HG03521 (cell line): ENCODE results near the gene CD200.

Experiments
- ATAC-seq: cut with Tn5 transposase; IDR thresholded peaks from one replicate; pipeline ENCODE4 v1.9.1; 2021; ENCODE audit warnings: mild to moderate bottlenecking, moderate library complexity; ENCODE audit not compliant: unreplicated experiment

Gene CD200

GRCh38 chr3:112333002-112333380 lies at the start of gene CD200:
CD200 (plus strand) TSS chr3:112333156; CDS start chr3:112333213, 57 bp downstream.
- ATAC-seq, result no peak

DNA sequence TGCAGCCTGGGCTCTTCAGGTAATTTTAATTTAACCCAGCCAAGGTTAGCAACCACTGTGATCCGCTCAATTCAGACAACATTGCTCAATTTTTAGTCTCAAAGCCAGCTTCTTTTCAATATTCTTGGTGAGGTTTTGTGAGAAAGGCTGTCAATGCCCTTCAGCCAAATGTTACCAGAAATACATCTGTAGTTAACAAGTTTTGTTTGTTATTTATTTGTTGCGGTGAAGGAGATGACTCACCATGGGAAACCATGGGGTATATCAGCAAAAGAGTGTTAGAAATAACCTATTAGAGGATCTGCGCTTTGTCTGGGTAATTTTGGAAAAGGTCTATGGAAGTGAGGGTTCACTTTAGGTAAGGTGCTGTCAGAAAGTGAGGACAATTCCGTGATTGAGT lies 43.9 kb upstream of the CD200 start:
- no peak for ATAC-seq

DNA sequence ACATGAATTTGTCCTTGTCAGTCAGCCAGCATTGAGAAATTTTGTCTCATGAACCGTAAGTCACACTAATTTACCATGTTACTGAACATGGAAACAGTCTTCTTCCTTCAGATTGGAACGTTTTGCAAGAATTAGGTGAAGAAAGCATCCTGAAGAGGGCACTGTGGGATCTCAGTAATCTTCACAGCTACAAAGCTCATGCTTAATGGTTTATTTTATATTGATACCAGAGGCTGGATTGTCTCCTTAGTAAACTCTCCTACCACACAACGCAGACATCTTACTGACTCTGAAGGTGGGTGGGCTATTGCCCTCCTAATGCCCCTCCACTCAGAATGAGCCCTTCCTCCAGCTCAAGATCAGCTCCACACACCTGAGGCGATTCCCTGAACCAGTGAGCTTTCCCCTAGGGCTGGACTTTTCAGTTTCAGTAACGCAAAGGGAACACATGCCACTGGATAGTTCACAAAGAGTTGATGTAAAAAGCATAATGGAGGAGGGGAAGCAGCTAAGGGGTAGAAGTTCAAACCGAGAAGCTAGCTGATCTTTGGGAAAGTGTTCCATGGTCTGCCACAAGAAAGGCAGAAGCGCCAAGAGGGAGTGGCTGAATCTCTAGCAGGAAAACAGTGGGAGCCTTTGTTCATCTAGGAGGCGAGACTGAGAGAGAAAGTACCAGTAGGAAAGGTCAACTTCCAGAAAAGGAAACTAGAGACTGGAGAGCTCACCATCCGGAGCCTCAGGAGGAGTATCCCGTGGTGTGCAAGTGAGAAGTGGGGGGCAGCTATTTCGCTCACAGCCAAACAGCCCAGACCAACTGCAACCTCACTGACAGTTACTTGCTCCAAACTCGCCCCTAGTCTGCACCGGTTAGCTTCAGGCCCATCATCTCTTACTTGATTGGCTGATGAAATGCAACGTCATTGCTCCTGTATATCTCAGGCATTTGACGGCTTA lies 39.3 kb upstream of the CD200 start, which contains the start of gene SLC9C1:
SLC9C1 (minus strand) TSS at position 849 of the 954 bp plus-strand sequence. CDS start 7,425 bp downstream, outside the sequence.
- no peak for ATAC-seq

- no peak for ATAC-seq
These were observed 35.2 kb upstream of the CD200 start for GRCh38 chr3:112297714-112298113.

DNA sequence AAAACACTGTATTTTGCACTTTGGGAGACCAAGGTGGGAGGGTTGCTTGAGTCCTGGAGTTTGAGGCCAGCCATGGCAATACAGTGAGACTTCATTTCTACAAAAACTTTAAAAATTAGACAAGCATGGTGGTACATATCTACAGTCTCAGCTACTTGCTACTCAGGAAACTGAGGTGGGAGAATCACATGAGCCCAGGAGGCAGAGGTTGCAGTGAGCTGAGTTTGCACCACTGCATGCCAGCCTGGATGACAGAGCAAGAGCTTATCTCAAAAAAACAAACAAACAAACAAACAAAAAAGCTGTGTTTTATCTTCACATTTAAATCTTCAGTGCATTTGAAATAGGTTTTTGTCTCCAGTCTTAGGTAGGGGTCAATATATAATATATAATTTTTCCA lies 34.2 kb upstream of the CD200 start:
- ATAC-seq, result no peak

DNA sequence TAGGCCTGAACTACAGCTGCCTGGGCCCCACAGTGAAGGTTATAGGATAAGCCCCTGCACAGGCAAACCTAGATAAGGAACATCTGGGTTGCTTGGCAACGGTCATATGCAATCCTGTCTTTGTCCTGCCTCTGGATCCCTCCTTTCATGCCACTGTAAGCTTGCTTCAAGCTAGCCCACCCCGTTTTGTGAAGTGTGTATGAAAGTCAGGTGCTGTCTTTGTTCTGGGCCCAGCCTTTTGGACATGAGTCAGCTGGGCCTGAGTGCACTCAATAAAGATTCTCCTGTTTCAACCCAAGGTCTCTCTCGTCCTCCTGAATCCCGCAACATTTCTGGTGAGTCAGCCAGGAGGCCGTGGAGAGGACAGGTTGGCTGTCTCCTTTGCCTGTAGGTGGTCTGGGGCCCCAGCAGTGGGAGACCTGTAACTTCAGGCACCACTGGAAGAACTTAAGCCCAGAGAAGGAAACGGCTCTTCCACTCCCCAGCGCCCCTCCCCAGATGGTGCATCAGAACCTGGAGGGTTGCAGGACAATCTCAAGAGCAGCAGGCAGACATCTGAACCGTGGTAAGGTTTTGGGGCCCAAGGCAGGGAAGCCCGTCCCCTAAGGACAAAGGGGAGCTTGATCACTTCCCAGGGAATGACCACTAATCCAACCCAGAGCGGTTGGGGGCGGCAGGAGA lies 30.7 kb upstream of the CD200 start:
- ATAC-seq, result no peak

DNA sequence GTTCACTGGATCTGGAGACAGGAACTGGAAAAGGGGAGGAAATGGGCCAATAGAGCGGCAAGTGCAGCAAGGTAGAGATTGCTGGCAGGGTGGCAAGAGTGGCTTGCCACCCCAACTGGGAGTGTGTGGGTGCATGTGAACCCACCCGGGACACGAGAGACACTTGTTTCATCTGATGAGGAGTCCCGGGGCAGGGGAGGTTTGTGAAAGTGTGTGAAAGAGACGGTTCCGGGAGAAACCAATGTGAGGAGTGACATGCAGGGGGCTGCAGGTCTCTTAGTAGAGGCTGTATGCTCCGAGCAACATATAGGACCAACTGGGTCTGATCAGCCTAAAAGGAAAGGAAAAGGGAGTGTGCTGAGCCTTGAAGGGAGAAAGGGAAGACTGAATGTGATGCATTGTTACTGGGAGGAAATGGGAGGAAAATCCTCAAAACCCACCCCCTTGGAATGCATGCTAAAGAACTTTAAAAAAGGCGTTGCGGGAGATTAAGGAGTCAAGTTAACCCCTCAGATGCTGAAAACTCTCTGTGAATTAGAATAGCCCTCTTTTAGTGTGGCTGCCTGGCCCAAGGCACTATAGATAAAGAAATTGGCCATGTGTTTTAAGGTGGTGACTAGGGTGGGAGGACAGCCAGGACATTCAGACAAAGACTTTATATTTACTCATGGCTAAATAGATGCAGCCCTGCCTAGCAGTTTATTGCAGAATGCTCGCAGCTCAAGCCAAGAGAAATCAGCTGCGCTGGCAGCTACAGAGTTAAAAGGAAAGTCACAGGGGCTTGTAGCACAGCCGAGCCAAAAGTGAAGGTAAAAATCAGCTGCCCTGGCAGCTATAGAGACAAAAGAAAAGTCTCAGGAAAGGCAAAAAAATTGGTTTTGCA lies 29.8 kb upstream of the CD200 start:
- no peak for ATAC-seq

- ATAC-seq, result no peak
These were observed 29.1 kb upstream of the CD200 start for GRCh38 chr3:112303764-112304325.

DNA sequence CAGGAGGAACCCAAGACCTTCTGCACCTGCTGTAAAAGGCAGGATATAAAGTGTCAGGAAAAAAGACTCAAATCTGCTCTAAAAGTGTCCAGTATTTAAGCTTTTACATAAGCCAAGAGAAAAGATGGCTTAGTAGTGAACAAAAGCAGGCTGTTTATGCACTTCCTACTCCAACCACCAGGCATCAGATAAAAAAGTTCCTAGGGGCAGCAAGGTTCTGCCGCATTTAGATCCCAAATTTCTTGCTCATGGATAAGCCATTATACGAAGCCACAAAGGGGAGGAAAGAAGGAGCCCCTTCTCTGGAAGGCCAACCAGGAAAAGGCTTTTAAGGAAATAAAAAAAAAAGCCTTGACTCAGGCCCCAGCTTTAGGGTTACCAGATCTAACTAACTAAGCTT lies 28.3 kb upstream of the CD200 start:
- no peak for ATAC-seq

GRCh38 chr3:112306825-112307224 lies 26.1 kb upstream of the CD200 start:
- no peak for ATAC-seq

DNA sequence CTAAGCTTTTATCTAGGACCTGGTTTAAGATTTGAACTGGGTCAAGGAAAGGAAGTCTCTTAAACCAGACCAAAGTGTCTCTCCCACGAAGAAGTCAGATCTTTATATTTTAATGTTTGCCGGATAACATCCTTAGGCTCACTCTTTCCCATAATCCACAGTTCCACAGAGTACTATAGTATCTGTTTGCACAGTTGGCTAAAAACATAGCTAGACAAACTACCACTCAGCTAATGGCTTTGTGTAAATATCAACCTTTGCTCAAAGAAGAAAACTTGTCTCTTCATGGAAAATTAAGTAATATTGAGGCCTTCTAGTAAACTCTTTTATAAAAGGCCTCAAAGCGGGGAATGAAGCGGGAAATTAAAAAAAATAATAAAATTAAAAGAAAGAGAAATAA lies 25.4 kb upstream of the CD200 start:
- ATAC-seq, result no peak

GRCh38 chr3:112308151-112308911 lies 24.6 kb upstream of the CD200 start:
- no peak for ATAC-seq

- ATAC-seq, result no peak
These were observed 18.3 kb upstream of the CD200 start for GRCh38 chr3:112314649-112315048.

GRCh38 chr3:112315791-112316190 lies 17.2 kb upstream of the CD200 start:
- ATAC-seq, result no peak

DNA sequence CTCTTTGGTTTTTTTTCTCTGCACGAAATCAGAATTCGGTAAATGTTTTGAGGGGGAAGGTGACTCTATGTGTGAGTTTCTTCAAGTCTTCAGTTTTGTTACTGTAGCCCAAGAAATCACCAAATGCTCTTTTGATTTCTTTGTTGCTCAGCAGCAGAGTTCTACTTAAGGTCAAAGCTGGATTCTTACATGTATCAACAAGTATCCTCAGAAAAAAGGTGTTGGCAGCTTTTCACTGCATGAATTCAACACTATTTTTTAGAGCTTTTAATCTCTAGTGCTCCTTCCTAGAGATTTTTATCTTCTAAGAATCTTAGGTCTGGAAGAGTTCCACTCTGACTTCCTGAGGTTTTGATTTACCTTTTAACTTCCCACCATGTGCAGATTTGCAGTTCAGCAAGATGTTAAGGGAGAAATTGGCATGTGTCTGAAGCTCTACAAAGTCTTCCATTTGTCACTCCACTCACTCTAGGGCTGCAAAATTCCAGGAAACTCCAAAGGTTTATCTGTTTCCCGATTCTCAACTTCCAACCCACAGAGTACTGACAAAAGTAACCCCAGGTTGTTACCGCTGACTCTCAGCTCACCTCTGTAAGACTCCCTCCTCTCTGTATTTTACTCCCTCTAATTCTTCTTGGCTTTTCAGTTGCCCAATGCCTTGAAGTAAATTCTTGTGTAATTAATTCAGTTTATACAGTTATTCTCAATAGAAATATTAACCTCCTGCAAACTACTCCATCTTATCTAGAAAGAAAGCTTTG lies 13.3 kb upstream of the CD200 start:
- no peak for ATAC-seq

GRCh38 chr3:112320691-112321090 lies 12.3 kb upstream of the CD200 start:
- ATAC-seq, result no peak

GRCh38 chr3:112321867-112322652 lies 10.9 kb upstream of the CD200 start:
- no peak for ATAC-seq

GRCh38 chr3:112327371-112327951 lies 5.5 kb upstream of the CD200 start:
- ATAC-seq, result peak; percentile 90
